NCI-H1436 (cell line): Measurements from ENCODE around the gene WWTR1.
A peak's percentile ranks its signal among the peaks of the same experiment; 100 is the strongest.

ENCODE experiments used
- DNase-seq: peaks from one replicate; lab custom pipeline; 2025; lab: John Stamatoyannopoulos, UW

The WWTR1 gene

DNA sequence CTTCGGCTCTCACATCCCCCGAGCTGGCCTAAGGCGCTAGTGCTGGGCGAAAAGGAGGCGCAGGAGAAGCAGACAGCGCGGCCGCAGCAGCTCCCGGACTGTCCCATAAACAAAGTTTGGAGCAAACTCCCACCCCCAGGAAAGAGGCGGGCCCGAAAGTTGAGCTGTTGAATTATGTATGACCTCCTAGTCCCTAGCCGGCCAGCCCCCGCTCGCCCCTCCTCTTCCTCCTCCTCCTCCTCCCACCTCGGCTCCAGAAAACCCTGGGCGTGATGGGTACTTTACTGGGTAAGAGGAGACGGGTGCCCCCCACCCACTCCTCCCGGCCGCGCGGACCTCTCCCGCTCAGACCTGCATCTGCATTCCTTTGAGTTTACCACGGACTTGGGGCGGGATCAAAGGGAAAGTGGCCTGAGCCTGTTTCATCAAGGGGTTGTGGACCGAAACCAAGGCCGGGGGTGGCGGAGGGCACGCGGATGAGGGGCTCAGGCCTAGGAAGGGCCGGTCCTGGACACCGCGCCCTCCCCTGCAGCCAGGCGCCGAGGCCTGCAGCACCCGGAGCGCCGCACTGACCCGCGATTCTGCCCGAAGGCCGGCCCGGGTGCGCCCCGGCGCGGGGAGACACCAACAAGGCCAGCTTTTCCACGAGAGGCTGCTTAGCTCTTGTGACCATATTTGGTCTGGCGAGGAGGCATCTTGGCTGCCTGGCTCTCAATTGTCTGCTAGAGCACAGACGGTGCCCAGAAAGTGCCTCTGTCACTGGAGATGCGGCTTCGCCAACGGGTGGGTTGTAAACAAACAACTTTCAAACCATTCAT is at the start of gene WWTR1:
Gene WWTR1, minus strand, starts transcription at position 100 of the 818 bp plus-strand sequence. CDS start 719 bp downstream, outside the sequence.
- no peak for DNase-seq

DNA sequence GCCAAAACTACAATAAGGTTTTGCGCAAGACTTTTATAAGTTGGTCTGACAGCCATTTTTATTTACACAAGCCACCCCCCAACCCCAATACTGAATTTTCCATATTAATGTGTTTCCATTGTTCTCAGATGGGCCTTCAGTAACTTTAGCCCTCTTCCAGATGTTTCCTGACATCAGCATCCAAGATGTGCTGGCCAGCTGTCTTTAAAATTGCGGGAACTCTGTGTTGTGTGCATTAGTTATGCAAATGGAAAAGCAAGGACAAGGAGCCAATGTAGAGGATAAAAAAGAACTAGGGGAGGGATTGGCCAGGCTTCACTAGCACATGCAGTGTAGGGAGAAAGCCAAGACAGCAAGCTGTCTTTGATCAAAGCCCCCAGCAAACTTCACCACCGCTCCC is 49.1 kb upstream of the WWTR1 start:
- no peak for DNase-seq

DNA sequence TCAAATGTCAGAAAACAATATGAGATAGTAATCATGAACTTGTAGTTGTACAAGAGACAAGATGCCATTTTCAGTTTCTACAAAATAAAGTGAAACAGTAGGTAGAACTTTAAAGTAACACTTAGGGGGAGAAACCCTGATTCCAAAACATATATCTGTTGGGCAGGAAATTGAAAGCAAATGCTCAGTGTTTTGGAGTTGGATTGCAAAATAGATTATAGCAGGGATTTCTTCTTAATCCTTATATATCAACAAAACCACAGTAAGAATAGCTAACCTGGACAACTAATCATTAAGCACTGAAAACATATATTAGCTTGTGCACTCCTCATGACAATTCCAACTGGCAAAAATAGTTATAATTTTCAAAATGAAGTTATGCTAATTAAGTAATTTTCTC is 47.6 kb upstream of the WWTR1 start:
- no peak for DNase-seq

DNA sequence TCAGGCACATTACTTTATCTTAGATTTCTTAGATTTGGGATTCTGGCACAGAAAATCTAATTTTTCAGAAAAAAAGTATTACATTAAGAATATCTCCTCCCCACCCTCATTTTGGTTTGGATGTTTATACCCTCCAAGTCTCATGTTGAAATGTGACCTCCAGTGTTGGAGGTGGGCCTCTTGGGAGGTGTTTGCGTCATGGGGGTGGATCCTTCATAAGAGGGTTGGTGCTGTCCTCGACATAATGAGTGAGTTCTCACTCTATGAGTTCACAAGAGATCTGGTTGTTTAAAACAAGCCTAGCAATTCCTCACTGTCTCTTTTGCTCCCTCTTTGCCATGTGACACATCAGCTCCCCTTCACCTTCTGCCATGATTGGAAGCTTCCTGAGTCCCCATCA is 45.6 kb upstream of the WWTR1 start:
- no peak for DNase-seq

DNA sequence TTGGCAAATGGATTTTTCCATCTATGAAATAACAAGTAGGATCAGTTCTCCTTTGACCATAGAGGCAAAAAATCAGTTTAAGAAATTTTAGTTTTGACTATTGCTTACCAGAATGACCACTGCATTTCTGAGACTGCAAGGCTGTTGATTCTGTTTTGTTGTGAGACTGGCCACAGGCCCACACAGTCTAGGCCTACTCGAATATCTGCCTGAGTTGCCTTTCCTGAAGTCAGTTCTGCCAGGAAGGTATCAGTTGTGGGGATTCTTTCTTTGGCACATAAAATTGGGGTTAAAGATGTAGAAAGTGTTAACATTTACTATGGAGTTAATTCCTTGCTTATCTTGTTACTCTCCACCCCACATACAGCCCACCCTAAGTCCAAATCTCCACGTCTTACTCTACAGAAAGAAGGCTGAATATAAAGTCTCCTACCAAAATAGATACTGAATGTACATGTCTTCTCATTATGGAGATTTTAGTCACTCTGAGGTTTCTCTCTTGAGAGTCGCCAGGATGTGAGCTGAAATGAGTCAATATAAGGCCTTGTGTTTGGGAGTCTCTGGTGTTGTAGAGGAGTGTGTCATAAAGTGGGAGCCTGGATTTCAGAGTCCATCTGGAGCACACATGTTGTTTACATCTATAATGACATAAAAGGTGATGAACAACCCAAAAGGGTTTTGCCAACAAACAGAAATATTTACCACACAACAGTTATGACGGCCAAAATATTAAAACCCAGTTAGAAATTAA is 45.0 kb upstream of the WWTR1 start:
- no peak for DNase-seq

DNA sequence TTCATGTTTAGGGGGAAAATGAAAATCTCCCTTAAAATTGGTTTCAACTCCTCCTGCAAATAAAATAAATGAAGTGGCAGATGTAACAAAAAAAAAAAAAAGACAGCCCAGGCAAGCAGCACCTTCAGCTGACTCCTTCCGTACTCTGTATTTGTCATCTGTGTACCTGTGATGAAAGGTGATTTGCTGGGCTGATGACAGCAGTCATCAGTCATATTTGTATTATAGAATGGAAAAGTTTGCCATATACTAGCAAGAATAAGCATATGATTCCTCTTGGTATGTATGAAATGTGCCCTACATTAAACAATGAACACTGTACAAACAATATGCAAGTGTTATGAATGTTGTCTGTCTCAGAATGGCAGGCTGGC is 44.1 kb upstream of the WWTR1 start:
- no peak for DNase-seq

DNA sequence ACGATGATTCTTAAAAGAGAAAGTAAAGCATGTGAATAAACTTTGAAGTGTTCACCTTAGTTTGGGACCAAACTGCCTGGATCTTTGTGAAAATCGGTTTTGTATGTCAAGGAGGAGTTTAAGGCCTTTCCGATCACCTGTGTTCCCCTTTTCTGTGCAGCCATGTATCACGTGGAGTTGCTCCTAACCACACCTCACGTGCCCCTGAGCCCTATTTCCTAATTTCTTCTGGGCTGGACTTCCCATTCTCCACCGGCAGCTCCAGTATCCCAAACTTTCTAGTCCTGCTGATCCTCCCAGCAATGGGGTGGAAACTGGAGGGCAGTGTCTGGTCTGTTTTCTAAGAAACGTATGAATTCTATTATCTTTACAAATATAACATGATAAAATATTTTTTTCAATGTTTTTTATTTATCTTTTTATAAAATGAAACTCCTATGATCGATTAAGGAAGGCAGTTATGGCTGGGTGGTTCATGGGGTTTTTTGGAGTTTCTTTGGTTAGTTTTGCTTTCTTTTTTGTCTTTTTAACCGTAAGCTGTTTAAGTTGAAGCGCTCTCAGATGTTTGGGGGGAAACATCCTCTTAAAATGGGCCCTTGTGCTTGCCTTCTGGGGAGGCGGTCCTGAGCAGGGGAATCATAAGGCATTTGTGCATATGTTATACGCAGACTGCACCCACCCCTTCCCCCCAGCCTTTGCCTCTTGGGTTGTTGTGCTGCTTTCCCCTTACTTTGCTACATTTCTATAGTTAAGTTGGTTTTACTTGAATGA is 43.6 kb upstream of the WWTR1 start:
- no peak for DNase-seq

DNA sequence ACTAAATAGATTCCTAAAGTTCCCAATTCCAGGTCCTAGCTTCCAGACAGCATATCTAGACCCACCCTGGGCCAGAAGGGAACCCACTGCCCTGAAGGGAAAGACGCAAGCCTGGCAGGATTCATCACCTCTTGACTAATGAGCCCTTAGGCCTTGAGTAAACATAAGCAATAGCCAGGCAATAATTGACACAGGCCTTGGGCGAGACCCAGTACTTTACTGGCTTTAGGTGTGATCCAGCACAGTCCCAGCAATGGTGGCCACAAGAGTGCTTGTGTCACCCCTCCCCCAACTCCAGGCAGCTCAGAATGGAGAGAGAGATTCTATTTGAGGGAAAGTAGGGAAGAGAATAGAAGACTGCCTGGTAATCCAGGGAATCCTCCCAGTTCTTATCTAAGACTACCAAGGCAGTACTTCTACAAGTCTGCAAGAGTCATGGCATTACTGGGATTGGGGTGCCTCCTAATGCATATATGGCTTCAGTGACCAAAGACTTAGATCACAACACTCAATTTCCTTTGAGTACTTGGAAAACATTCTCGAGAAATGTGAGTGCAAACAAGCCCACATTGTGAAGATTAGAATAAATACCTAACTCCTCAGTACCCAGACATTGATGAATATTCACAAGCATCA is 30.4 kb upstream of the WWTR1 start:
- DNase-seq, result no peak

DNA sequence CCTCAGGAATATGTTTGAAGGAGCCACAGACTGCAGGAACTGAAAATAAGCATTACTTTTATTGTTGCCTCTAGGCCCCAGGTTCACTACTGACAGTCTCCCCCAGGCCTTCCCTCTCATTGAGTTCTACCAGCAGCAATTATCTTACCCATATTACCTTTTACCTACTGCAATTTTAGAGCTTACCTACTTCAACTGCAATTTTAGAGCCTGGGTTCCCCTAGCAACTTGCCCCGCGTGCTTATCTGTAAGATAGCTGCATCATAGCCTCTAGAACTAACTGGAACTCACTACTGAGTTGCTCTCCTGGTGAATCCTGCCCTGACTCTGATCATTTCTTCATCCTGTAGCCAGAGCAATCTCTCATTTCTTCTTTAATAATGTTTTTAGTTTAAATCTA is 29.2 kb upstream of the WWTR1 start:
- peak; percentile 29 for DNase-seq

DNA sequence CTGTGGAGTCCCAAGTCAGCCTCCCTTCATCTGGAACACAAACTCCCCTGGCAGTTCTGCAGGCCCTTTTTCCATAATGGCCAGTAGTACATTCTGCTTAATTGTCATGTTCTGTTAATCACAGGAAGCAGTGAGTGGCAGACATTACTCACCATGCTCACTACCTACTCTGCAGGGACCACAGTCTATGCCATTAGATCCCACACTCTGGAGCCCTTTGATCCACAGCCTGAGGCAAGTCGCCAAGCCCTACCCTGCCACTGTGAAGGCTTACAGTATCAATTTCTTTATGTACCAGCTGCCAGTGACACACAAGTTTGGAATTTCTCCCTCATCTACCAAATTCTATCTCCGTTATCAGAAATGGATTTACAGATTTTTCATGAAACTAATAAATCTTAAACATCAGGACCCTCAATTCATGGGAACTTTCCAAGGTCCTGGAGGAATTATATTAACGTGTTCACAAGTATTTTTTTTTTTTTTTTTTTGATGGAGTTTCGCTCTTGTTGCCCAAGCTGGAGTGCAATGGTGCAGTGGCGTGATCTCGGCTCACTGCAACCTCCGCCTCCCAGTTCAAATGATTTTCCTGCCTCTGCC is 20.6 kb upstream of the WWTR1 start:
- peak; percentile 80 for DNase-seq

DNA sequence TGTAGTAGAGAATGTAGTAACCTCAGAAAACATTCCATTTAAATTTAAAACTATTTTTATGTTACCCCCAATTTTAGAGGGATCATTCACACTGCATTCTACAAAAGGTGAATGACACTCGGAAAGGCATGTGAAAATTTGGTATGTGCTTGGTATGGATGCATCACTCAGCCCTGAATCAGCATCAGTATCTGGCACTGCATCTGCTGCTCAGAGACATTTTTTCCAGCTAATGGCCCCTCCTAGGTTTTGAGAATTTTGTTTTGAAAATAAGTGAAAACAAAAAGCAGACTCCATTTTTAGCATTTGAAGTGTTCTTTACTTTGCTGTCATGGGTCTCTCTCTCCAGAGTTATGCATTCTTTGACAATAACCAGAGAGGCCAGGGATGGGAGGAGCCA is 15.6 kb upstream of the WWTR1 start:
- no peak for DNase-seq

DNA sequence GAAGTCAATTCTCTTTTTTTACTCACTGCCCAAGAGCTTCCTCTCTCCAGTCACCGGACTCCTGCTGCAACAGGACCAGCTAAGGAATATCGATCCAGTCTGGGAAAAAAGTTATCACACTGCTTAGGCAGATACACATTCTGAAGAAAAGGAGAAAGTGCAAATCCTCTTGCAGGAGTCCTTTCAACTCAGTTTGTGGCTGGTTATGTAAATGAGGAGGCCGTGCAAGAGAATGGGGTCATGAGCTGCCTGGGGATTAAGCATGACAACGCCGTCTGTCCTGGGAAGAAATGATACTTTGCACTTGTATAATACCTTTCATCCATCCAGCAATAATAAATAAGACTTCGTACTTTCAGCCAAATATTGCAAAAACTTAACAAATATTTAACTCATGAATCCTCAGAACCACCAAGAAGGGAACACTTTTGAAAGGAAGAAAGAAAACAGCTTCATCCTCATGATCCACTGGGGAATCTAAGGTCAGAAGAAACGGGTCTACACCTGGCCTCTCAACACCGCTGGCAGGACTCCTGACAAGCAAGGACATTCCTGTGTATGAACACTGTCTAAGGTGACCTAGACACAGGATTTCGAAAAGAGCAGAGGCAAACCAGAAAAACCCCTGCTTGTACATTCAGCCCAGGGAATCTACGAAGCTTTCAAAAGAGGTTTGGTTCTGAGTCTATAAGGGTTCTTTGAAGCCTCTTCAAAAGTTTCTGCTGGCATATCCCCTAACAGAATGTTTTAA is 13.1 kb upstream of the WWTR1 start:
- no peak for DNase-seq

DNA sequence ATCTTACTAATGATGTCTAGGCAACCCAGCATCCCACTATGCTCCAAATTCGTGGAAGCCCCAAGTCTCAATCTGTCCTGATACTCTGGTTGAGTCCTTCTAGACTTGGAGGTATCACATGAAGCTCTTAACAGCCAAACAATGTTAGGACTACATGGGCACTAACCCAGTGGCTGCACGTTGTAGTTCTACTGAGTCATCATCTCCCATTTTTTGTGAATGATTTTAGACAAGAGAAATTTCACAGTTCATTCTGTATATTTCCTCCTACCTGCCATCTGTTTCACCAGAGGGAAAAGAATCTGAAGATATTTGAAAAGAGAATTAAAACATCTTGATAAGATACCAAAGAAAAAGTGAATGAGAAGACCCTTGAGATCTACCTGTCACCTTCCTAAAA is 9.8 kb upstream of the WWTR1 start:
- DNase-seq, result no peak

DNA sequence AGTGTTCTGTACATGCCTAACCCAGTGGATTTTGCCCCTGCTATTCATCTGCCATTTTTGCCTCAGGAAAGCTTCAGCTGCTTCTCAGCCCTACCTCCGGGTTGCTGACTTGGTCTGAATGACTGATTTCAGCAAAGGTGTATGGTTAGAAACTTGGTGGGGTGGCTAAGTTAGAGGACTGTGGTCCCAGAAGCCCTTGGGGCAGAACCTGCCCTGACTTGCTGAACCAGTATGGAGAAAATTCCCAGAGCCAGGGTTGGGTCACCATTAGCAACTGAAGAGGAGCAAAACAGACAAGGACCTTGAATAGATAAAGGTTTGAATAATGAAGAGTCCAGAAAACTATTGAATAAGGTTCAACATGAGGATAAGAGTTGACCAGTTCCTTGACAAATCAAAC is 6.1 kb upstream of the WWTR1 start:
- DNase-seq, result no peak

DNA sequence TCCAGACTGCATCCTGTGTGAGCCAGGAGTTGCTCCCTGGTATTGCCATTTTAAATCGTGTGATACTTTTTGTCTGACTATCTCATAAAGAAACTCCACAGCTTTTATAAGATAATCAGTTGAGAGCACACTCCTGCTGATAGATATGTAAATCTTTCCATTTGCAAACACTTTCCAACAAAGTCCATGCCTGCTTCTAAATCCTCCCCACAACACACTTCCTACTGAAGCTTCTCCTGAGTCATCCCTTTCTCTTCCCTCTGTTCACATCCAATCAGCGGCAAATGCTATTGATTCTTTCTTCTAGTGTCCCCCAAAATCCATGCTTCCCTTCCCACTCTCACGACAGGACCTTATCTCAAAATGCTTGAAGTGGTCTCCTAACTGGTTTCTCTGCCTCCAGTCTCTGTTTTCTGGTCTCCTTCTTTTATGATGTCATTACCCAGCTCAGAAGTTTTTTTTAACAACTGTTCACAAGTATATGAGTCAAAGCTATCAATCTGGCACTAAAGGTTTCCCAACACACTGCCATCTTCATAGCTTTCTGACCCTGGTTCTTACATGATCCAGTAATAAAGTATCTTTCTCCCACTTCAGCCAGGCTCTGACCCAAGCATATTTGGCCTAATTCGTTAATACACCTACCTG is 4.5 kb upstream of the WWTR1 start:
- DNase-seq, result no peak

DNA sequence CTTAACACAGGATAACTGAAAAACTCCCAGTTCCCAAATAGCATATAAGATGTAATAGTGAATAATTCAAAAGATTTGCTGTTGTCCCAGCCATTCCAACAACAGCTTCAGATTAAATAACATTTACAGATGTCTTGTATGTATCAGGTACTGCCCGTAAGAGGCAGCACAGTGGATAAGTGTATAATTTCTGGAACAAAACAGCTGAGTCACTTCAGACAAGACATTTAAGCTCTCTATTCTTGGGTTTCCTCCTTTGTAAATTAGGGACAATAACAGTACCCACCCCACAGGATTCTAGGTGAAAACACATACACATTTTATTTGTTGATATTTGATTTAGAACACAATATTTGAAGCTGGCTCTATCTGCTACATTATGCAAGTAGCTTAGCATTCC is 2.6 kb upstream of the WWTR1 start:
- no peak for DNase-seq

DNA sequence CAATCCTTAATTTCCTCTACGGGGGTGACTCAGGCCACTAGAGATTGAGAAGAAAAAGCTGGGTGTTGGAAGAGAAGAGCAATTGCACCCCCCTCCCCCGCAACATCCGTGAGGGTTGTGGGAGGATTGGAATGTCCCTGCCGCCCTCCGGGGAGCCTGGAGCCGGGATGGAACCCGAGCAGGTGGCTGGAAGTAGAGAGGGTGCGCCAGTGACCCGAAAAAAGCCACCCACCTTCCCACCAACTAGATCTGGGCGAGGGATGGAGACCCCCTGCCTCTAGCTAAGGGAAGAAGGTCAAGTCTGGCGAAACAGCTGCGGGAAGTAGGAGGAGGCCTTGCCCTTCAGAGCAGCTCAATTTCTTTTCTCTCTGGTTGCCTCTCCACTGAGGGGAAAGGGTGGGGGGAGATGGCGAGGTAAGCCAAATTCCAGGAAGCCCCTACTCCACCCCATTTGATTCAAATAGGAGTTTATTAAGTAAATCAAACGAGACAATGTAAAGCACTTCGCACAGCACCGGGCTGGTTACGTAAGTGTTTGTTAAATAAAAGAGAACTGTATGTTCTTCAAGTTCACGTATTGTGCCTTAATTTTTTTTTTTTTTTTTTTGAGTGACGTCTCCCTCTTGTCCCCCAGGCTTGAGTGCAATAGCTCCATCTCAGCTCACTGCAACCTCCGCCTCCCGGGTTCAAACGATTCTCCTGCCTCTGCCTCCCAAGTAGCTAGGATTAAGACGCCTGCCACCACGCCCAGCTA is 1.1 kb upstream of the WWTR1 start:
- no peak for DNase-seq

DNA sequence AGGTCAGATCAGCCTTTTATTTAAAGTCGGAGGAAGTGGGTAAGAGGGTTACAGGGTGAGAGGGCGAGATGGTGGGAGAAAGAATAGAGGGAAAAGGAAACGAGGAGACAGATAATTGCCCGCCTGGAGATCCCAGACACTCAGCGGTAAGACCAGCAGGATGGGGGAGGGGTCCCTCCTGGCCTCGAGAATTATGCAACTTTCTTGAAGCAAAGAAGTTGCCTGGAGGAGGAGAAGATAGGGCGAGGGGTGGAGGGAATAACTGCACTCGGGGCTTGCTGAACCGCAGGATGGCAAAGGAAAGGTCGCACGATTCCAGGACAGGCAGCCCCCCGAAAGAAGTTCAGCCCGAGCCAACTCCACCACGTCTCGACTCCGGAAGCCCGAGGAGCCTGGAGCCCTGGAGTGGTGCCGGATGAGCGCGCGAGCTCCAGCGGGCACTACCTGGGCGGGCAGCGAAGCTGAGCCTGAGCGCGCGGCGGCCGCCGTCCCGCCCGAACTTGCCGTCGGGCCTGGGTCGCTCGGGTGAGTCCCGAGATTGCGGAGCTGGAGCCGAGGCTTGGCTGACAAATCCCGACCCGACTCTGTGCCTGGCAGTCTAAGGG is 402 bp downstream of the WWTR1 start:
- DNase-seq, result no peak

DNA sequence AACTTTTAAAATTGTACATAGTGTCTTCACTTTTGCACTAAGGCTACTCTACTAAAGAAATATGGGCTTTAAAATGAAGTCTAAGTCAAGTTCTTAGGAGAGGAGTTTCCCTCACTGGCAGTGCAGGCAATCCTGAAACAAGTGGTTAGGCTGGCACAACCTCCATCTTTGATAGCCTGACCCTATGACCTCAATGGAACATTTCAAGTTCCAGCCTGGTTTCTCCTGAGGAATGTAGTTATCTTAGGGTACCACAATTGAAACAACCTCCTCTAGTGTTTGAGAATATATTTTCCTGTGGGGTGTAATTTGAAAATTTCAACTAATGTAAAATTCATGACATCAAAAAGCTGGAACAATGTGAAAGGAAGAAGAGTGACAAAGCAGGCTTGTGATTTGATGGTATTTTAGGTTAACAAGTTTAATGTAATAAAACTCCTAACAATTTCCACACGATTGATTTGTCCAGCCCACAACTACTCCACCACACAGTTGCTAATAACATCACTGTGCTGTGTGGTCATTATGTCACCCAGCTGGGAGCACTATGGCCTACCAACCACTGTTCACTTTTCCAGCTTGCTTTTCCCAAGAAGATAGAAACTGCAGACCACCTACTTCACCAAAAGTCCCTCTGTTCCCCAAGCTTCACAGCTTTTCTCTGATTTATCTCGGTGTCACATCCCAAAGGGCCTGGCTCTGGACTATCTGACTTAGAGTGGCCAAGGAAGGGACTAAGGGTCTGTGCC is 1.8 kb downstream of the WWTR1 start:
- no peak for DNase-seq
